GM19351 (cell line): ENCODE measurements around the gene LAMA5.

Source experiments
- ATAC-seq: cut with Tn5 transposase; IDR thresholded peaks from one replicate; pipeline ENCODE4 v1.9.1; 2021; ENCODE audit warnings: mild to moderate bottlenecking, moderate library complexity; ENCODE audit not compliant: unreplicated experiment

The LAMA5 gene

GRCh38 chr20:62404112-62404665, 37.1 kb upstream of the LAMA5 start:
- no peak for ATAC-seq

- no peak for ATAC-seq
Measured at GRCh38 chr20:62403331-62403730, 36.2 kb upstream of the LAMA5 start.

GRCh38 chr20:62402456-62403150, 35.5 kb upstream of the LAMA5 start:
- ATAC-seq, result no peak

- ATAC-seq, result no peak
Measured at GRCh38 chr20:62401331-62401779, 34.2 kb upstream of the LAMA5 start.

- no peak for ATAC-seq
Measured at GRCh38 chr20:62400541-62400940, 33.4 kb upstream of the LAMA5 start.

GRCh38 chr20:62400021-62400420, 32.9 kb upstream of the LAMA5 start:
- no peak for ATAC-seq

- ATAC-seq, result no peak
Measured at GRCh38 chr20:62398120-62398821, 31.2 kb upstream of the LAMA5 start.

GRCh38 chr20:62396367-62397239, 29.5 kb upstream of the LAMA5 start:
- no peak for ATAC-seq

GRCh38 chr20:62395311-62396242, 28.5 kb upstream of the LAMA5 start:
- no peak for ATAC-seq

- no peak for ATAC-seq
Measured at GRCh38 chr20:62394248-62395245, 27.4 kb upstream of the LAMA5 start.

GRCh38 chr20:62393830-62394229, 26.7 kb upstream of the LAMA5 start:
- no peak for ATAC-seq

- no peak for ATAC-seq
Measured at GRCh38 chr20:62393335-62393665, 26.2 kb upstream of the LAMA5 start.

- no peak for ATAC-seq
Measured at GRCh38 chr20:62392621-62393334, 25.7 kb upstream of the LAMA5 start.

GRCh38 chr20:62392077-62392418, 24.9 kb upstream of the LAMA5 start:
- ATAC-seq, result no peak

GRCh38 chr20:62391165-62392076, 24.3 kb upstream of the LAMA5 start:
- ATAC-seq, result no peak

- ATAC-seq, result no peak
Measured at GRCh38 chr20:62390317-62391164, 23.4 kb upstream of the LAMA5 start.
